Uterus (tissue), 2 donors: ENCODE data around the gene TMTC3.

Source experiments
- POLR2A ChIP-seq, 2 donors: fragments of 450-650 bp; IDR thresholded peaks; one replicate each; pipeline ENCODE4 v1.6.1; 2016; ENCODE audit warnings: antibody characterized with exemption in 2 of 2, mild to moderate bottlenecking in 1 of 2, moderate library complexity in 1 of 2
- TF ChIP-seq, protein P1 (sequence below), 4 experiments: fragments of 200-600 bp in 2 of 4; fragments of 450-650 bp in 2 of 4; sonication (generic) in 2 of 4; IDR thresholded peaks; one replicate each; pipeline ENCODE4 v1.5.1; 2016 to 2019; ENCODE audit warnings: antibody characterized with exemption in 4 of 4, mild to moderate bottlenecking in 2 of 4, moderate library complexity in 1 of 4

DNA sequence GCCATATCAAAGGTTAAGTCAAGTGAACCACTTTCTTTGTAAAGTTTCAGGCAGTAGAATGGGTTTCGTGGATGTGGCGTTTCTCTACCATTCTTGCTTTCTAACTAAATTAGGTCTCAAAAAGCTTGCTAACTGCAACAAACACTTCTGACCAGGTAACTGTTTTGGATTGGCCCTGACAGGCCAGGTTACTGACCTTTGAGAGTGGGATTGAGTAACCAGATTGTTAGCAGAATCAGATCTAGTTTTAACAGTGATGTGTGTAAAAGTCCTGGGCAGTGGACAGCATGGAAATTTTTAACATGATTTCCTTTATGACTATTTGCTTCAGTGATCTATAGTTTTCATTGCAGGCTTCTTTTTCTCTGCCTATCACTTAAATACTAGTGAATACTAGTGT, 57.9 kb downstream of the TMTC3 start:
- TF ChIP-seq, protein P1, sequence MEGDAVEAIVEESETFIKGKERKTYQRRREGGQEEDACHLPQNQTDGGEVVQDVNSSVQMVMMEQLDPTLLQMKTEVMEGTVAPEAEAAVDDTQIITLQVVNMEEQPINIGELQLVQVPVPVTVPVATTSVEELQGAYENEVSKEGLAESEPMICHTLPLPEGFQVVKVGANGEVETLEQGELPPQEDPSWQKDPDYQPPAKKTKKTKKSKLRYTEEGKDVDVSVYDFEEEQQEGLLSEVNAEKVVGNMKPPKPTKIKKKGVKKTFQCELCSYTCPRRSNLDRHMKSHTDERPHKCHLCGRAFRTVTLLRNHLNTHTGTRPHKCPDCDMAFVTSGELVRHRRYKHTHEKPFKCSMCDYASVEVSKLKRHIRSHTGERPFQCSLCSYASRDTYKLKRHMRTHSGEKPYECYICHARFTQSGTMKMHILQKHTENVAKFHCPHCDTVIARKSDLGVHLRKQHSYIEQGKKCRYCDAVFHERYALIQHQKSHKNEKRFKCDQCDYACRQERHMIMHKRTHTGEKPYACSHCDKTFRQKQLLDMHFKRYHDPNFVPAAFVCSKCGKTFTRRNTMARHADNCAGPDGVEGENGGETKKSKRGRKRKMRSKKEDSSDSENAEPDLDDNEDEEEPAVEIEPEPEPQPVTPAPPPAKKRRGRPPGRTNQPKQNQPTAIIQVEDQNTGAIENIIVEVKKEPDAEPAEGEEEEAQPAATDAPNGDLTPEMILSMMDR (IDR thresholded peaks at IDR 0.05), result no peak
- no peak for TF ChIP-seq POLR2A (IDR thresholded peaks at IDR 0.05)
